ENCODE results near the gene IGF2BP3.

Gene IGF2BP3

GRCh38 chr7:23372611-23373010, 97.7 kb downstream of the IGF2BP3 start:
- no peak for DNase-seq

- DNase-seq = no peak
Observed at GRCh38 chr7:23371654-23372053, 98.6 kb downstream of the IGF2BP3 start.

- no peak for DNase-seq
Observed at GRCh38 chr7:23369695-23370404, 100.4 kb downstream of the IGF2BP3 start.

- no peak for DNase-seq
Observed at GRCh38 chr7:23369100-23369499, 101.2 kb downstream of the IGF2BP3 start.

GRCh38 chr7:23358152-23358674, 112.1 kb downstream of the IGF2BP3 start:
- DNase-seq = no peak

- no peak for DNase-seq
Observed at GRCh38 chr7:23357190-23358093, 112.8 kb downstream of the IGF2BP3 start.

- DNase-seq = no peak
Observed at GRCh38 chr7:23356726-23357125, 113.6 kb downstream of the IGF2BP3 start.

GRCh38 chr7:23356168-23356567, 114.1 kb downstream of the IGF2BP3 start:
- no peak for DNase-seq

GRCh38 chr7:23353172-23353571, 117.1 kb downstream of the IGF2BP3 start:
- DNase-seq = no peak

- DNase-seq = no peak
Observed at GRCh38 chr7:23350466-23350865, 119.8 kb downstream of the IGF2BP3 start.

GRCh38 chr7:23349484-23350157, 120.7 kb downstream of the IGF2BP3 start:
- no peak for DNase-seq

- DNase-seq = no peak
Observed at GRCh38 chr7:23347682-23348180, 122.6 kb downstream of the IGF2BP3 start.

- no peak for DNase-seq
Observed at GRCh38 chr7:23347033-23347681, 123.1 kb downstream of the IGF2BP3 start.

- no peak for DNase-seq
Observed at GRCh38 chr7:23346316-23346715, 124.0 kb downstream of the IGF2BP3 start.

- no peak for DNase-seq
Observed at GRCh38 chr7:23345601-23346000, 124.7 kb downstream of the IGF2BP3 start.

- DNase-seq = no peak
Observed at GRCh38 chr7:23343806-23344475, 126.3 kb downstream of the IGF2BP3 start.

- DNase-seq = no peak
Observed at GRCh38 chr7:23343102-23343501, 127.2 kb downstream of the IGF2BP3 start.

GRCh38 chr7:23341846-23342598, 128.3 kb downstream of the IGF2BP3 start:
- DNase-seq = no peak

GRCh38 chr7:23338863-23339262, 131.4 kb downstream of the IGF2BP3 start:
- DNase-seq = no peak

- no peak for DNase-seq
Observed at GRCh38 chr7:23338439-23338838, 131.9 kb downstream of the IGF2BP3 start.

- DNase-seq = no peak
Observed at GRCh38 chr7:23337374-23337773, 132.9 kb downstream of the IGF2BP3 start.
